ENCODE data around the gene ZNF727. TPM values are rescaled to one million over a fixed set of nuclear protein-coding genes. Genes with fewer than 3 reads are reported as not detected.

ZNF727 gene
- total RNA-seq, 1 experiment from 2014 or later: not detected

DNA sequence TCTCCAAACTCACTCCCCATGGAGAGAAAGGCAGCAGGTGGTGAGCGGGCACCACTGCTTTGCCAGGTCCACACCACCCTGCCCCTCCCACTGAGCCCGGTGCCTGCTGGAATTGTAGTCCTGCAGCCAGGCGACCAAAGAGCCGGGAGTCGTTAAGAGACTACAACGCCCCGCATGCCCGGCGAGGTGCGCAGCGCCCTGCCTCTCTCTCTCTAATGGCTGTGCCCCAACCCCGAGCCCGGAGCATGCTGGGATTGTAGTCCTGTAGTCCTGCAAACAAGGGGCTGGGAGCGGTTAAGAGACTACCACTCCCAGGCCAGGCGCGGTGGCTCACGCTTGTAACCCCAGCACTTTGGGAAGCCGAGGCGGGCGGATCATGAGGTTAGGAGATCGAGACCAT lies 8.1 kb upstream of the ZNF727 start:
- Histone ChIP-seq H3K4me3 (replicated peaks in 1 of 2; ENCODE audit: low read depth in 1 of 2, low read length in 2 of 2) (no peak overlapping the region), H3K79me2 (ENCODE audit: insufficient read depth, low read length) (no peaks in the 10 kb centered on the region), H3K9ac (ENCODE audit: low read length) (no peak overlapping the region), H2AFZ (ENCODE audit: low read depth, low read length, poor library complexity, severe bottlenecking) (no peak overlapping the region), H3K4me1 (ENCODE audit: control insufficient read depth in 1 of 2, insufficient read depth in 2 of 2, low read length in 2 of 2) (no peaks in the 10 kb centered on the region), H3K4me2 (ENCODE audit: low read length) (no peak overlapping the region), H3K36me3 (ENCODE audit: control insufficient read depth in 1 of 2, insufficient read depth in 2 of 2, low read length in 2 of 2) (no peaks in the 10 kb centered on the region), H3K27me3 (ENCODE audit: insufficient read depth, low read length) (no peaks in the 10 kb centered on the region), H3K27ac (ENCODE audit: low read depth, low read length) (no peak overlapping the region), H3K9me3 (ENCODE audit: control insufficient read depth in 1 of 2, insufficient read depth in 1 of 2, low read depth in 1 of 2, low read length in 2 of 2) (peaks cover 0 to 5% of the 10 kb centered on the region in 2 experiments; a peak in 2 of 4 replicates), H4K20me1 (ENCODE audit: insufficient read depth) (no peaks in the 10 kb centered on the region), H3K9me2 (ENCODE audit: insufficient read depth) (no peaks in the 10 kb centered on the region)
- intact Hi-C loops (cut with micrococcal nuclease): no loop called here
- RAD21 ChIA-PET (ENCODE audit: low non-redundant PET in 1 of 2, low total read pairs in 2 of 2, uncharacterized antibody in 2 of 2, unreplicated experiment in 2 of 2): no interaction called here
- no peak for ATAC-seq
- POLR2A ChIA-PET: no interaction called here
- CTCF ChIA-PET: no interaction called here
- no peak for DNase-seq (ENCODE audit: low read depth, low spot score)
- no TSS peak for BruUV-seq (replicated peaks)
- TF ChIP-seq ELF1 (IDR thresholded peaks at IDR 0.05; ENCODE audit: borderline replicate concordance, low read depth) (no peak), ZFX (IDR thresholded peaks at IDR 0.05) (no peak), YY1 (IDR thresholded peaks at IDR 0.05; ENCODE audit: extremely low read depth, insufficient replicate concordance, low read depth, low read length) (no peak)

DNA sequence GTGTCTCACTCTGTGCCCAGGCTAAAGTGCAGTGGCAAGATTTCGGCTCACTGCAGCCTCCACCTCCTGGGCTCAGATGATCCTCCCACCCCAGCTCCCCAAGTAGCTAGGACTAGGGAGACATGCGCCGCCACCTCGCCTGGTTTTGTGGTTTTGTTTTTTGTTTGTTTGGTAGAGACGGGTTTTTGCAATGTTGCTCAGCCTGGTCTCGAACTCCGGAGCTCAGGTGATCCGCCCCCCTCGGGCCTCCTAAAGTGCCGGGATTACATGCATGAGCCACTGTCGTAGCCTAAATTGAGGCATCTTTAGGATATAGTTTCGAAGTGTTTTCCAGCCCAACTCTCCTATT lies 781 bp downstream of the ZNF727 start:
- no peaks in the 10 kb centered on the region for H3K27me3 ChIP-seq (ENCODE audit: insufficient read depth, low read length)
- POLR2A ChIA-PET: no interaction called here
- H3K9ac ChIP-seq (ENCODE audit: low read length): no peak overlapping the region
- DNase-seq (ENCODE audit: low read depth, low spot score): no peak
- no peaks in the 10 kb centered on the region for H3K4me1 ChIP-seq (ENCODE audit: control insufficient read depth in 1 of 2, insufficient read depth in 2 of 2, low read length in 2 of 2)
- no peak overlapping the region for H3K4me3 ChIP-seq (replicated peaks in 1 of 2; ENCODE audit: low read depth in 1 of 2, low read length in 2 of 2)
- H3K79me2 ChIP-seq (ENCODE audit: insufficient read depth, low read length): no peaks in the 10 kb centered on the region
- H3K9me3 ChIP-seq (ENCODE audit: control insufficient read depth in 1 of 2, insufficient read depth in 1 of 2, low read depth in 1 of 2, low read length in 2 of 2): peaks cover 5 to 11% of the 10 kb centered on the region in 2 experiments; a peak in 2 of 4 replicates
- TF ChIP-seq YY1 (IDR thresholded peaks at IDR 0.05; ENCODE audit: extremely low read depth, insufficient replicate concordance, low read depth, low read length): no peak
- TF ChIP-seq POLR2A (IDR thresholded peaks at IDR 0.05; ENCODE audit: borderline replicate concordance, extremely low read depth, insufficient read depth, insufficient read length): no peak
- no peak for TF ChIP-seq CEBPB (IDR thresholded peaks at IDR 0.05; ENCODE audit: low read depth)
- H4K20me1 ChIP-seq (ENCODE audit: insufficient read depth): no peaks in the 10 kb centered on the region
- no peak overlapping the region for H3K4me2 ChIP-seq (ENCODE audit: low read length)
- no peak for ATAC-seq
- intact Hi-C loops (cut with micrococcal nuclease): no loop called here
- RAD21 ChIA-PET (ENCODE audit: low non-redundant PET in 1 of 2, low total read pairs in 2 of 2, uncharacterized antibody in 2 of 2, unreplicated experiment in 2 of 2): no interaction called here
- H3K36me3 ChIP-seq (ENCODE audit: control insufficient read depth in 1 of 2, insufficient read depth in 2 of 2, low read length in 2 of 2): no peaks in the 10 kb centered on the region
- no peaks in the 10 kb centered on the region for H3K9me2 ChIP-seq (ENCODE audit: insufficient read depth)
- CTCF ChIA-PET: no interaction called here
- H3K27ac ChIP-seq (ENCODE audit: low read depth, low read length): no peak overlapping the region
- H2AFZ ChIP-seq (ENCODE audit: low read depth, low read length, poor library complexity, severe bottlenecking): no peak overlapping the region
- BruUV-seq (replicated peaks): no TSS peak
